Mammary epithelial cell (primary cell): ENCODE measurements around the gene VAMP5.
"Not testable (repeated sequence)": the region's sequence is repeated elsewhere in the genome, so short reads cannot be mapped to it uniquely, and the experiment has no call there.

Experiments used
- CTCF ChIP-seq, 2 donors: IDR thresholded peaks in 1 of 2; conservative IDR thresholded peaks in 1 of 2; 2 replicates each; pipeline ENCODE4 v1.5.1; 2011 to 2012; ENCODE audit warnings: inconsistent platforms in 2 of 2, low read length in 2 of 2, mild to moderate bottlenecking in 2 of 2, control low read depth in 1 of 2, low read depth in 1 of 2; ENCODE audit not compliant: insufficient read depth in 1 of 2; ENCODE audit errors: extremely low read depth in 1 of 2
- EZH2 ChIP-seq: IDR thresholded peaks from 2 replicates; pipeline ENCODE4 v1.6.1; 2012; ENCODE audit warnings: low read length, inconsistent platforms, borderline replicate concordance

GRCh38 chr2:85617723-85618122 is 33.5 kb downstream of the VAMP5 start:
- not testable (repeated sequence) for TF ChIP-seq CTCF (conservative IDR thresholded peaks at IDR 0.05 in 1 of 2, IDR thresholded peaks at IDR 0.05 in 1 of 2; ENCODE audit: extremely low read depth in 1 of 2, insufficient read depth in 1 of 2, low read depth in 1 of 2, low read length in 2 of 2); EZH2
